Testis (tissue), 3 donors: ENCODE measurements around the gene PDGFB. TPM values are rescaled to one million over a fixed set of nuclear protein-coding genes. Genes with fewer than 3 reads are reported as not detected.

Experiments used
- DNase-seq: peaks from one replicate; pipeline ENCODE4 v3.0.0-alpha.2; 2019
- H3K27ac ChIP-seq, 2 donors: fragments of 200-600 bp; sonication (generic); one replicate each; pipeline ENCODE4 v1.5.1; 2019
- H3K27me3 ChIP-seq: fragments of 200-600 bp; sonication (generic); one replicate; pipeline ENCODE4 v1.5.1; 2019
- H3K36me3 ChIP-seq: fragments of 200-600 bp; sonication (generic); one replicate; pipeline ENCODE4 v1.5.1; 2017; ENCODE audit warnings: low read depth; ENCODE audit errors: missing control alignments
- H3K4me1 ChIP-seq: fragments of 200-600 bp; sonication (generic); one replicate; pipeline ENCODE4 v1.5.1; 2019
- H3K4me3 ChIP-seq, 2 donors: fragments of 200-600 bp; sonication (generic); one replicate each; pipeline ENCODE4 v1.5.1; 2017 to 2019
- H3K9me3 ChIP-seq: fragments of 200-600 bp; sonication (generic); one replicate; pipeline ENCODE4 v1.5.1; 2017
- CTCF ChIP-seq, 3 experiments: fragments of 450-650 bp in 2 of 3; fragments of 200-600 bp in 1 of 3; sonication (generic) in 1 of 3; IDR thresholded peaks; one replicate each; pipeline ENCODE4 v1.5.1; 2016 to 2019; ENCODE audit warnings: antibody characterized with exemption in 3 of 3, mild to moderate bottlenecking in 2 of 3, moderate library complexity in 1 of 3
- POLR2A ChIP-seq: fragments of 450-650 bp; IDR thresholded peaks from one replicate; pipeline ENCODE4 v1.6.1; 2017; ENCODE audit warnings: antibody characterized with exemption, mild to moderate bottlenecking, moderate library complexity
- WGBS, 2 donors: methylation state at CpG; one replicate each; pipeline ENCODE4 v1.1.5; 2018; 5-methylcytosine and 5-hydroxymethylcytosine counted together
- intact Hi-C: fragments of 100-400 bp; cut with DNase I; formaldehyde crosslinking; loops from one replicate; pipeline ENCODE4 v1.15.1; 2023; ENCODE audit warnings: low total_unique reads
- polyA plus RNA-seq: library from polyadenylated mRNA; stranded (reverse); fragments of 350-450 nt; fragmentation: Illumina TruSeq; extraction: RNeasy Lipid Tissue Mini Kit (QIAGEN cat#74804); gene quantifications from one replicate; pipeline ENCODE4 v1.2.3, GENCODE V29; 2014; ENCODE audit warnings: low read depth, low replicate concordance; ENCODE audit not compliant: insufficient read depth
- total RNA-seq, 2 donors: library from RNA; depleted of rRNA; stranded (reverse); fragments of >200 nt; gene quantifications; one replicate each; pipeline ENCODE4 v1.2.3, GENCODE V29; 2016

The PDGFB gene
- total and polyA plus RNA-seq, 3 donors from 2014 or later = 7.7 to 13.3 (median 9.8) TPM

GRCh38 chr22:39184586-39185577 is 59.9 kb downstream of the PDGFB start:
- no peak for TF ChIP-seq POLR2A
- TF ChIP-seq CTCF (IDR thresholded peaks at IDR 0.05) = no peak
- H3K9me3 ChIP-seq = no peaks in the 10 kb centered on the region
- no peak overlapping the region for H3K4me3 ChIP-seq
- no peaks in the 10 kb centered on the region for H3K36me3 ChIP-seq
- H3K27ac ChIP-seq = no peak overlapping the region
- H3K4me1 ChIP-seq = peaks cover under 1% of the 10 kb centered on the region
- intact Hi-C loops = no loop called here
- H3K27me3 ChIP-seq = no peaks in the 10 kb centered on the region
- no peak for DNase-seq
- 69 to 78% methylated on average over 16 to 23 of the region's 23 CpGs for WGBS, 2 donors

GRCh38 chr22:39183991-39184585 is 60.7 kb downstream of the PDGFB start:
- Histone ChIP-seq H3K9me3 (no peaks in the 10 kb centered on the region), H3K27ac (no peak overlapping the region), H3K36me3 (no peaks in the 10 kb centered on the region), H3K27me3 (no peaks in the 10 kb centered on the region), H3K4me3 (no peak overlapping the region), H3K4me1 (peaks cover 9% of the 10 kb centered on the region)
- no peak for TF ChIP-seq CTCF (IDR thresholded peaks at IDR 0.05)
- no peak for TF ChIP-seq POLR2A
- DNase-seq = peak; percentile 48
- WGBS, 2 donors = 42 to 72% methylated on average over 13 of the region's 13 CpGs
- intact Hi-C loops = no loop called here

- DNase-seq = no peak
Measured at GRCh38 chr22:39182478-39183030, 62.2 kb downstream of the PDGFB start.

GRCh38 chr22:39181778-39182177 is 63.0 kb downstream of the PDGFB start:
- Histone ChIP-seq H3K4me3 (no peak overlapping the region), H3K36me3 (no peaks in the 10 kb centered on the region), H3K4me1 (peaks cover 15% of the 10 kb centered on the region), H3K9me3 (no peaks in the 10 kb centered on the region), H3K27ac (no peak overlapping the region), H3K27me3 (no peaks in the 10 kb centered on the region)
- no peak for DNase-seq
- intact Hi-C loops = no loop called here
- 87 to 98% methylated on average over 5 of the region's 5 CpGs for WGBS, 2 donors
- no peak for TF ChIP-seq CTCF (IDR thresholded peaks at IDR 0.05)
- no peak for TF ChIP-seq POLR2A

More at GRCh38 chr22:39182478-39183030, 62.2 kb downstream of the PDGFB start:
- no peaks in the 10 kb centered on the region for H3K27me3 ChIP-seq
- H3K9me3 ChIP-seq = no peaks in the 10 kb centered on the region
- intact Hi-C loops = no loop called here
- WGBS, 2 donors = 96% methylated on average over 5 to 6 of the region's 6 CpGs
- no peak overlapping the region for H3K4me3 ChIP-seq
- no peak overlapping the region for H3K27ac ChIP-seq
- H3K4me1 ChIP-seq = peaks cover 11% of the 10 kb centered on the region
- no peaks in the 10 kb centered on the region for H3K36me3 ChIP-seq
- TF ChIP-seq POLR2A (no peak), CTCF (IDR thresholded peaks at IDR 0.05) (no peak)
